HG03097 (cell line): ENCODE results near the gene GABRP.
"Not testable (repeated sequence)": the region's sequence is repeated elsewhere in the genome, so short reads cannot be mapped to it uniquely, and the experiment has no call there.

Experiments used
- ATAC-seq: cut with Tn5 transposase; IDR thresholded peaks from one replicate; pipeline ENCODE4 v1.9.1; 2021; ENCODE audit not compliant: unreplicated experiment, low FRiP score

Gene GABRP

GRCh38 chr5:170754508-170754907, 29.0 kb upstream of the GABRP start:
- ATAC-seq: not testable (repeated sequence)

- ATAC-seq: no peak
These were observed 27.7 kb upstream of the GABRP start for GRCh38 chr5:170755679-170756456.

- no peak for ATAC-seq
These were observed 26.8 kb upstream of the GABRP start for GRCh38 chr5:170756691-170757090.

GRCh38 chr5:170757182-170757601, 26.3 kb upstream of the GABRP start:
- peak; percentile 85 for ATAC-seq

GRCh38 chr5:170757669-170758068, 25.9 kb upstream of the GABRP start:
- no peak for ATAC-seq

GRCh38 chr5:170758481-170758880, 25.0 kb upstream of the GABRP start:
- ATAC-seq: no peak

GRCh38 chr5:170760113-170760512, 23.4 kb upstream of the GABRP start:
- ATAC-seq: no peak

- no peak for ATAC-seq
These were observed 22.3 kb upstream of the GABRP start for GRCh38 chr5:170761048-170761707.

- ATAC-seq: no peak
These were observed 21.8 kb upstream of the GABRP start for GRCh38 chr5:170761708-170762066.

- not testable (repeated sequence) for ATAC-seq
These were observed 21.2 kb upstream of the GABRP start for GRCh38 chr5:170762298-170762697.

- ATAC-seq: not testable (repeated sequence)
These were observed 17.7 kb upstream of the GABRP start for GRCh38 chr5:170765868-170766267.

GRCh38 chr5:170769246-170769645, 14.3 kb upstream of the GABRP start:
- ATAC-seq: no peak

GRCh38 chr5:170769898-170770416, 13.6 kb upstream of the GABRP start:
- no peak for ATAC-seq

- no peak for ATAC-seq
These were observed 12.0 kb upstream of the GABRP start for GRCh38 chr5:170771496-170771895.

GRCh38 chr5:170773024-170773985, 10.2 kb upstream of the GABRP start:
- ATAC-seq: no peak

GRCh38 chr5:170774831-170775230, 8.7 kb upstream of the GABRP start:
- ATAC-seq: no peak

- ATAC-seq: no peak
These were observed 1.6 kb upstream of the GABRP start for GRCh38 chr5:170781946-170782345.

GRCh38 chr5:170782438-170782837, 1.1 kb upstream of the GABRP start:
- ATAC-seq: no peak

GRCh38 chr5:170785416-170785815, 1.9 kb downstream of the GABRP start:
- no peak for ATAC-seq

GRCh38 chr5:170787216-170787615, 3.7 kb downstream of the GABRP start:
- no peak for ATAC-seq
